ENCODE measurements around the gene SLC38A1. TPM values are rescaled to one million over a fixed set of nuclear protein-coding genes. Genes with fewer than 3 reads are reported as not detected.

SLC38A1 gene
- total RNA-seq, 1 experiment from 2014 or later = 155 TPM

DNA sequence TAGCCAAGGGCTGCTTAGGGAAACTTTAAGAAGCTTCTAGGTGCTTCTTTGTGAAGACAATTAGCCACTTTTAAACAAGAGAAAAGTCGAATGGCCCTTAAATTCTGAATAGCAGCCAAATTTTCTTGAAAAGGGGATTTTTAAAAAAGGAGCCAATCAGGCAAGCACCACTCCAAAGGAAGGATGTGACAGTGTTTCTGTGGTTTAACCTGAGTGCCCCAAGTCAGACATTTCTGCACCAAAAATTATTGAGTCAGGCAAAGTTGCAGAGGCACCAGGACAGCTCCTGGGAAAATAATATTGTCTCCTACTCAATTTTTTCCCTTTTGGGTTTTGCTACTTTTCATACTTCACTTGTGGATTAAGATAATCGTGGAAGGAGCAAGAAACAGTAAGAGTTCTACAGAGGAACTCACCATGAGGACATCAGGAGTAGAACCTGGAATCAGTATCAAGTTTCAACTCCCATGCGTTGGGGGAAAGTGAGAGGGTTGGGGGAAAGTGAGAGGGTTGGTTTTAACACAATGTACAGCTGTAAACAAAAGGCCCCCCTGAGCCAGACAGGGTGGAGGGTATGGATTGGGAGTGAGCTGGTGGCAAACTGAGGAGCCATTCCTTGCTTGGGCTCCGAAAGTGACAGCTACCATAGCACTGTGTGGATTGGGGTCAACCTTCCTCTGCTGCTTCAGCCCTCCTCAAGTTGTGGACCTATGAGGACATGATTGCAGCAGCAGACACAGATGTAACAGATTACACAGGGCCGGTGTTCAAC lies 90.8 kb downstream of the SLC38A1 start:
- DNase-seq (ENCODE audit: low read depth, low spot score) = no peak
- H2AFZ ChIP-seq (ENCODE audit: low read depth, low read length, poor library complexity, severe bottlenecking) = no peak overlapping the region
- no peaks in the 10 kb centered on the region for H3K79me2 ChIP-seq (ENCODE audit: insufficient read depth, low read length)
- no peak overlapping the region for H3K4me2 ChIP-seq (ENCODE audit: low read length)
- H4K20me1 ChIP-seq (ENCODE audit: insufficient read depth) = no peaks in the 10 kb centered on the region
- H3K27ac ChIP-seq (ENCODE audit: low read depth, low read length) = no peak overlapping the region
- no peaks in the 10 kb centered on the region for H3K4me1 ChIP-seq (ENCODE audit: control insufficient read depth in 1 of 2, insufficient read depth in 2 of 2, low read length in 2 of 2)
- H3K9me3 ChIP-seq (ENCODE audit: control insufficient read depth in 1 of 2, insufficient read depth in 1 of 2, low read depth in 1 of 2, low read length in 2 of 2) = no peaks in the 10 kb centered on the region; a peak in 1 of 4 replicates
- no peak overlapping the region for H3K4me3 ChIP-seq (replicated peaks in 1 of 2; ENCODE audit: low read depth in 1 of 2, low read length in 2 of 2)
- no peak overlapping the region for H3K9ac ChIP-seq (ENCODE audit: low read length)
- POLR2A ChIA-PET = no interaction called here
- no peak for ATAC-seq
- intact Hi-C loops (cut with micrococcal nuclease) = no loop called here
- no peaks in the 10 kb centered on the region for H3K27me3 ChIP-seq (ENCODE audit: insufficient read depth, low read length)
- BruUV-seq (replicated peaks) = no TSS peak
- CTCF ChIA-PET = no interaction called here
- H3K36me3 ChIP-seq (ENCODE audit: control insufficient read depth in 1 of 2, insufficient read depth in 2 of 2, low read length in 2 of 2) = no peaks in the 10 kb centered on the region
- TF ChIP-seq ZFX (IDR thresholded peaks at IDR 0.05) (0 out of 2 replicates have a peak, but pooled peaks have one; percentile 10), SIN3A (IDR thresholded peaks at IDR 0.05; ENCODE audit: low read depth) (no peak)
- RAD21 ChIA-PET (ENCODE audit: low non-redundant PET in 1 of 2, low total read pairs in 2 of 2, uncharacterized antibody in 2 of 2, unreplicated experiment in 2 of 2) = no interaction called here
- H3K9me2 ChIP-seq (ENCODE audit: insufficient read depth) = no peaks in the 10 kb centered on the region

- H3K9ac ChIP-seq (ENCODE audit: low read length) = no peak overlapping the region
- RAD21 ChIA-PET (ENCODE audit: low non-redundant PET in 1 of 2, low total read pairs in 2 of 2, uncharacterized antibody in 2 of 2, unreplicated experiment in 2 of 2) = no interaction called here
- no peaks in the 10 kb centered on the region for H3K79me2 ChIP-seq (ENCODE audit: insufficient read depth, low read length)
- no peaks in the 10 kb centered on the region for H3K36me3 ChIP-seq (ENCODE audit: control insufficient read depth in 1 of 2, insufficient read depth in 2 of 2, low read length in 2 of 2)
- no peaks in the 10 kb centered on the region for H4K20me1 ChIP-seq (ENCODE audit: insufficient read depth)
- no peak overlapping the region for H3K4me3 ChIP-seq (replicated peaks in 1 of 2; ENCODE audit: low read depth in 1 of 2, low read length in 2 of 2)
- no peak overlapping the region for H3K27ac ChIP-seq (ENCODE audit: low read depth, low read length)
- no peaks in the 10 kb centered on the region for H3K9me2 ChIP-seq (ENCODE audit: insufficient read depth)
- no peak overlapping the region for H3K4me2 ChIP-seq (ENCODE audit: low read length)
- BruUV-seq (replicated peaks) = no TSS peak
- ATAC-seq (no peak), DNase-seq (ENCODE audit: low read depth, low spot score) (no peak)
- no peaks in the 10 kb centered on the region for H3K27me3 ChIP-seq (ENCODE audit: insufficient read depth, low read length)
- no peak overlapping the region for H2AFZ ChIP-seq (ENCODE audit: low read depth, low read length, poor library complexity, severe bottlenecking)
- no peaks in the 10 kb centered on the region for H3K4me1 ChIP-seq (ENCODE audit: control insufficient read depth in 1 of 2, insufficient read depth in 2 of 2, low read length in 2 of 2)
- H3K9me3 ChIP-seq (ENCODE audit: control insufficient read depth in 1 of 2, insufficient read depth in 1 of 2, low read depth in 1 of 2, low read length in 2 of 2) = no peaks in the 10 kb centered on the region; a peak in 1 of 4 replicates
- POLR2A ChIA-PET = no interaction called here
- intact Hi-C loops (cut with micrococcal nuclease) = no loop called here
- CTCF ChIA-PET = no interaction called here
- TF ChIP-seq MAX (IDR thresholded peaks at IDR 0.05) (no peak), CTCF (IDR thresholded peaks at IDR 0.05 in 2 of 3, conservative IDR thresholded peaks at IDR 0.05 in 1 of 3; ENCODE audit: borderline replicate concordance in 1 of 3, insufficient read depth in 1 of 3, low read depth in 2 of 3, low read length in 2 of 3) (no peak), ZBTB33 (IDR thresholded peaks at IDR 0.05; ENCODE audit: extremely low read depth, insufficient replicate concordance, low read length) (no peak), EZH2phosphoT487 (IDR thresholded peaks at IDR 0.05; ENCODE audit: borderline replicate concordance) (no peak), POLR2A (IDR thresholded peaks at IDR 0.05; ENCODE audit: borderline replicate concordance, extremely low read depth, insufficient read depth, insufficient read length) (no peak), SP1 (IDR thresholded peaks at IDR 0.05; ENCODE audit: low read depth) (no peak), ZFX (IDR thresholded peaks at IDR 0.05) (no peak), TCF7L2 (IDR thresholded peaks at IDR 0.05; ENCODE audit: borderline replicate concordance, extremely low read depth, insufficient read depth, insufficient read length) (no peak), POLR2AphosphoS5 (IDR thresholded peaks at IDR 0.05; ENCODE audit: low read depth, low read length) (no peak)
- TF ChIP-seq, protein P1, sequence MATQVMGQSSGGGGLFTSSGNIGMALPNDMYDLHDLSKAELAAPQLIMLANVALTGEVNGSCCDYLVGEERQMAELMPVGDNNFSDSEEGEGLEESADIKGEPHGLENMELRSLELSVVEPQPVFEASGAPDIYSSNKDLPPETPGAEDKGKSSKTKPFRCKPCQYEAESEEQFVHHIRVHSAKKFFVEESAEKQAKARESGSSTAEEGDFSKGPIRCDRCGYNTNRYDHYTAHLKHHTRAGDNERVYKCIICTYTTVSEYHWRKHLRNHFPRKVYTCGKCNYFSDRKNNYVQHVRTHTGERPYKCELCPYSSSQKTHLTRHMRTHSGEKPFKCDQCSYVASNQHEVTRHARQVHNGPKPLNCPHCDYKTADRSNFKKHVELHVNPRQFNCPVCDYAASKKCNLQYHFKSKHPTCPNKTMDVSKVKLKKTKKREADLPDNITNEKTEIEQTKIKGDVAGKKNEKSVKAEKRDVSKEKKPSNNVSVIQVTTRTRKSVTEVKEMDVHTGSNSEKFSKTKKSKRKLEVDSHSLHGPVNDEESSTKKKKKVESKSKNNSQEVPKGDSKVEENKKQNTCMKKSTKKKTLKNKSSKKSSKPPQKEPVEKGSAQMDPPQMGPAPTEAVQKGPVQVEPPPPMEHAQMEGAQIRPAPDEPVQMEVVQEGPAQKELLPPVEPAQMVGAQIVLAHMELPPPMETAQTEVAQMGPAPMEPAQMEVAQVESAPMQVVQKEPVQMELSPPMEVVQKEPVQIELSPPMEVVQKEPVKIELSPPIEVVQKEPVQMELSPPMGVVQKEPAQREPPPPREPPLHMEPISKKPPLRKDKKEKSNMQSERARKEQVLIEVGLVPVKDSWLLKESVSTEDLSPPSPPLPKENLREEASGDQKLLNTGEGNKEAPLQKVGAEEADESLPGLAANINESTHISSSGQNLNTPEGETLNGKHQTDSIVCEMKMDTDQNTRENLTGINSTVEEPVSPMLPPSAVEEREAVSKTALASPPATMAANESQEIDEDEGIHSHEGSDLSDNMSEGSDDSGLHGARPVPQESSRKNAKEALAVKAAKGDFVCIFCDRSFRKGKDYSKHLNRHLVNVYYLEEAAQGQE (IDR thresholded peaks at IDR 0.05; ENCODE audit: low read depth) = no peak
Observed at GRCh38 chr12:46177025-46177424, 91.8 kb downstream of the SLC38A1 start.

All from HCT116 (cell line).